Measurements from ENCODE around the gene PARL. TPM values are rescaled to one million over a fixed set of nuclear protein-coding genes. Genes with fewer than 3 reads are reported as not detected.
"Not testable (repeated sequence)": the region's sequence is repeated elsewhere in the genome, so short reads cannot be mapped to it uniquely, and the experiment has no call there.

Gene PARL
- total and polyA plus RNA-seq, 12 donors = 45.8 to 113 (median 60.7) TPM

- 94 to 96% methylated on average over 4 of the region's 4 CpGs for WGBS, 2 donors
- ATAC-seq = no peak
- peaks cover 0 to 7% (median 0%) of the 10 kb centered on the region in 9 donors for H3K4me1 ChIP-seq
- H3K27me3 ChIP-seq = no peaks in the 10 kb centered on the region
- peaks cover 0 to 99% (median 52%) of the 10 kb centered on the region in 9 donors for H3K36me3 ChIP-seq
- intact Hi-C loops (cut with DNase I) = no loop called here
- no peaks in the 10 kb centered on the region for H3K9me3 ChIP-seq
- no peak for DNase-seq
- H3K4me3 ChIP-seq = no peak overlapping the region
- no peak overlapping the region for H3K27ac ChIP-seq
- no peak for TF ChIP-seq CTCF (IDR thresholded peaks at IDR 0.05)
Measured at GRCh38 chr3:183789826-183790225, 94.9 kb downstream of the PARL start.

GRCh38 chr3:183784503-183784902 is 100.2 kb downstream of the PARL start:
- 77 to 80% methylated on average over 10 of the region's 10 CpGs for WGBS, 2 donors

GRCh38 chr3:183782576-183783276 is 102.0 kb downstream of the PARL start:
- ATAC-seq = no peak
- H3K27ac ChIP-seq = peak overlapping the region in 1 of 10 donors; percentile 3

More at GRCh38 chr3:183784503-183784902, 100.2 kb downstream of the PARL start:
- H3K4me3 ChIP-seq; H3K9me3 ChIP-seq; ATAC-seq; intact Hi-C loops (cut with DNase I); DNase-seq; H3K27me3 ChIP-seq: not testable (repeated sequence)
- Histone ChIP-seq H3K27ac (peak overlapping the region in 1 of 10 donors; percentile 76), H3K4me1 (peaks cover 0 to 35% (median 8%) of the 10 kb centered on the region in 9 donors), H3K36me3 (peaks cover 0 to 99% (median 44%) of the 10 kb centered on the region in 9 donors)

GRCh38 chr3:183781246-183781645 is 103.4 kb downstream of the PARL start:
- Histone ChIP-seq H3K27me3 (no peaks in the 10 kb centered on the region), H3K4me1 (peaks cover 0 to 44% (median 8%) of the 10 kb centered on the region in 9 donors), H3K9me3 (no peaks in the 10 kb centered on the region), H3K36me3 (peaks cover 0 to 99% (median 49%) of the 10 kb centered on the region in 9 donors), H3K27ac (no peak overlapping the region), H3K4me3 (no peak overlapping the region)
- no peak for DNase-seq
- intact Hi-C loops (cut with DNase I) = no loop called here
- no peak for ATAC-seq
- no peak for TF ChIP-seq CTCF (IDR thresholded peaks at IDR 0.05)
- 97 to 98% methylated on average over 6 of the region's 6 CpGs for WGBS, 2 donors

More at GRCh38 chr3:183782576-183783276, 102.0 kb downstream of the PARL start:
- intact Hi-C loops (cut with DNase I) = no loop called here
- peaks cover 0 to 35% (median 8%) of the 10 kb centered on the region in 9 donors for H3K4me1 ChIP-seq
- 54 to 58% methylated on average over 7 of the region's 7 CpGs for WGBS, 2 donors
- no peaks in the 10 kb centered on the region for H3K9me3 ChIP-seq
- H3K27me3 ChIP-seq = no peaks in the 10 kb centered on the region
- H3K36me3 ChIP-seq = peaks cover 0 to 99% (median 50%) of the 10 kb centered on the region in 9 donors
- no peak overlapping the region for H3K4me3 ChIP-seq
- no peak for DNase-seq
- no peak for TF ChIP-seq CTCF (IDR thresholded peaks at IDR 0.05)
